Right cardiac atrium (tissue), 5 donors: ENCODE measurements around the gene RASSF9. TPM values are rescaled to one million over a fixed set of nuclear protein-coding genes. Genes with fewer than 3 reads are reported as not detected.

Experiments
- ATAC-seq, 2 donors: fragments of 200-7000 bp; cut with Tn5 transposase; one replicate each; pipeline versions ENCODE4 v1.8.0 to v1.9.1; 2020; ENCODE audit warnings: moderate library complexity in 2 of 2, mild to moderate bottlenecking in 1 of 2
- DNase-seq, 3 donors: peaks; one replicate each; pipeline ENCODE4 v3.0.0-alpha.2; 2020
- H3K27ac ChIP-seq: one replicate; pipeline ENCODE4 v1.5.1; 2013; ENCODE audit warnings: mild to moderate bottlenecking, low read length, control low read depth, moderate library complexity
- H3K27me3 ChIP-seq: one replicate; pipeline ENCODE4 v1.6.1; 2013; ENCODE audit not compliant: control insufficient read depth, insufficient read depth
- H3K4me1 ChIP-seq: one replicate; pipeline ENCODE4 v1.6.1; 2013; ENCODE audit warnings: low read length; ENCODE audit not compliant: control insufficient read depth, insufficient read depth
- H3K4me3 ChIP-seq: one replicate; pipeline ENCODE4 v1.5.1; 2013; ENCODE audit warnings: low read length, control low read depth
- H3K9me3 ChIP-seq: one replicate; pipeline ENCODE4 v1.6.1; 2013; ENCODE audit warnings: low read length; ENCODE audit not compliant: control insufficient read depth
- WGBS: extraction: QIAGEN DNeasy Blood & Tissue Kit; methylation state at CpG from one replicate; pipeline ENCODE4 v1.1.7; 2013; 5-methylcytosine and 5-hydroxymethylcytosine counted together
- intact Hi-C, 4 donors: fragments of 100-400 bp; cut with DNase I; formaldehyde crosslinking; loops; one replicate each; pipeline versions ENCODE4 v1.11.0 to v1.14.0; 2022 to 2023
- long read RNA-seq, 4 donors: library from polyadenylated mRNA; unstranded; transcript quantifications; one replicate each; pipeline ENCODE4 v2.0.0, GENCODE V29; 2020 to 2021
- polyA plus RNA-seq: library from polyadenylated mRNA; stranded (reverse); fragments of 200-250 nt; gene quantifications from one replicate; pipeline ENCODE4 v1.2.3, GENCODE V29; 2013
- total RNA-seq, 4 donors: library from RNA; stranded (reverse); fragmentation: NEBNext Ultra II Directional; extraction: Animal tissue kit (Norgen Biotek cat#: 25700); gene quantifications; one replicate each; pipeline ENCODE4 v1.2.1, GENCODE V29; 2021
- donor health status: healthy with polysubstance abuse.
- donor health status: DM: no; HTN: yes; CAD: no.
- donor health status: DM: no; HTN: no; CAD: no.
- donor health status: DM: no; HTN: yes; CAD: no; lungs with severe emphysema.
- donor health status: DM: yes; HTN: yes; CAD: no.

The RASSF9 gene
- total RNA-seq (1 to 10 TPM; 2.5 to 4.0 (median 3.1) TPM), polyA plus RNA-seq (0.95 TPM)
- long read RNA-seq, donor 1, full-length matches to known transcripts = 1 of 4 reads
- long read RNA-seq, donor 1, partial matches to known transcripts = 0 of 4 reads
- long read RNA-seq, donor 1, other reads (novel, unspliced or antisense) = 3 of 4 reads
- long read RNA-seq, donor 2, full-length matches to known transcripts = 1 of 1 reads
- long read RNA-seq, donor 2, partial matches to known transcripts = 0 of 1 reads
- long read RNA-seq, donor 2, other reads (novel, unspliced or antisense) = 0 of 1 reads
- long read RNA-seq, donor 3, full-length matches to known transcripts = 2 of 2 reads
- long read RNA-seq, donor 3, partial matches to known transcripts = 0 of 2 reads
- long read RNA-seq, donor 3, other reads (novel, unspliced or antisense) = 0 of 2 reads
- long read RNA-seq, donor 4 = 0 reads

DNA sequence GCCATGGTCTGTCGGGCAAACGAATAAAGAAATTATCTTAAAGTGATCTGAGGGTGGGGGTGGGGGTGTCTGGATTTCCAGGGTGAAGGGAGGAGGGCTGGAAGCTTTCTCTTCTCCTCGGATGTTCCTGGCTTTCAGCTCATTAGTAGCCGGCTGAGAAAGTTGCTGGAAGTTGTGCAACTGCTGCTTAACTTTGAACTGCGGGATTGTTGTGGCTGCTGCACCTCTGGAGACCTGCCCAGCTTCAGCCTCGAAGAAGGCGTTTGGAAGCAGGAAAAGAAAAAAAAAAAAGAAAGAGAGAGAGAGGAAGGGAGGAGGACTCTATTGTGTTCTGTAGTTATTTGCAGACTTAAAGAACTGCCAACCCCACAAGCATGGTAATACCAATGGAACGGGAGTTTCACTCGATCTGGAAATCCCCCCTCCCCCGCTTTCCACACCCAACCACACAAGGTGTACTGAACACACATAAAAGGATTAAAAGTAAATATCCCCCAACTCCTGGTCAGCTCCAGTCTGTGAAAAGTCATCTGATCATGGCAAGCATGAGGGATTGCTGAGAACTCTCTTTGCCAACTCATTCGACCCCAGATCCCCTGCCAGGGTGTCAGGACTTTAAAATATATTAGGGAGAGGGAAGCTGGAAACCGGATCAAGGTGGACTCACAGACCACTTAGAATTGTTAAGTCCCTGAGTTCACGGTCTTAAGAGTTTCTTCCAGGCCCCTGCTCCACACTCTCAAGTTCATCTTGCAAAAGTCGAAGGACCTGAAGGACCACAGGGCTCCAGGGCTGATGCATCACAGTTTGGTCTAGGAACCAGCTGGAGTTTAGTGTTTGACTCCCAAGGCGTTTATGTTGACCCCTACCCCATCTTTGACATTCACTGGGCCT lies at the start of gene RASSF9:
Gene RASSF9, minus strand, starts transcription at position 213 of the 894 bp plus-strand sequence. Its CDS starts 208 bp downstream, at position 5.
- peak within 1 kb of the TSS; percentile 54 for H3K27ac ChIP-seq
- intact Hi-C loops = no loop called here
- ATAC-seq = peak; percentile 93 to 96
- no peaks in the 10 kb centered on the region for H3K4me1 ChIP-seq
- peak within 1 kb of the TSS; percentile 96 for H3K4me3 ChIP-seq
- peak; percentile 75 to 91 (median 82) for DNase-seq
- H3K9me3 ChIP-seq = no peaks in the 10 kb centered on the region
- 24% methylated on average over 15 of the region's 15 CpGs for WGBS
- H3K27me3 ChIP-seq = no peaks in the 10 kb centered on the region

GRCh38 chr12:85883763-85884162 lies 47.6 kb upstream of the RASSF9 start:
- intact Hi-C loops = no loop called here
- Histone ChIP-seq H3K4me3 (no peak overlapping the region), H3K27ac (no peak overlapping the region), H3K9me3 (no peaks in the 10 kb centered on the region), H3K27me3 (no peaks in the 10 kb centered on the region), H3K4me1 (no peaks in the 10 kb centered on the region)
- ATAC-seq = no peak
- no peak for DNase-seq

DNA sequence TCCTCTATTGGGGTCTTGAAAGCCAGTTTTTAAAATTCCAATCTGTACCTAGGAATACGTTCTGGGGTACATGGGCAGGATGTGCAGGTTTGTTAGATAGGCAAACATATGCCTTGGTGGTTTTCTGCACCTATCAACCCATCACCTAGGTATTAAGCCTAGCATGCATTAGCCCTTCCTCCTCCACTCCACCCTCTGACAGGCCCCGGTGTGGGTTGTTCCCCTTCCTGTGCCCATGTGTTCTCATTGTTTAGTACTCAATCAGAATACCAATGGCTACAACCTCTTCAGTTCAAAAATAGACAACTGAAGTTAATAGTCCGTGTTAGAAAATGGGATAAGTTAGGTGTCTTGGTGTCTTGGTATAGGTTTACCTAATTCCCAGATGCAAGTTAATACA lies 41.2 kb upstream of the RASSF9 start:
- intact Hi-C loops = loop anchor here in 2 of 4 donors (10.0 kb wide), 1 partner anchor 403 kb away; no protein-coding TSS in a partner anchor
- WGBS = 71% methylated on average over 3 of the region's 3 CpGs

DNA sequence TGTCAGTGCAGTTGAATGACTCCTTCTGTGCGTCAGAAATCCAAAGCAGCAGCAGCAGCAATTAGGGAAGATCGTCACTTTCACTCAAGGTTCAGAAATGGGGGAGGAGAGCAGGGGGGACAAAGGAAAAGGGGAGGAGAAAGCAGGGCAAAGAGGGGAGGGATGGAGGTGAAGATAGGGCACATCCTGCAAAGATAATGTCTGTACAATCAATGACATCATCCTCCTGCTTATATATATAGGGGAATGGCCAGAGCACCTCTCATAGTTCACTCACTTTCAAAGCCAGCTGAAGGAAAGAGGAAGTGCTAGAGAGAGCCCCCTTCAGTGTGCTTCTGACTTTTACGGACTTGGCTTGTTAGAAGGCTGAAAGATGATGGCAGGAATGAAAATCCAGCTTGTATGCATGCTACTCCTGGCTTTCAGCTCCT lies 37.8 kb upstream of the RASSF9 start, which contains the start of gene NTS:
Gene NTS, plus strand, starts transcription at position 265 of the 431 bp plus-strand sequence. Its CDS starts 109 bp downstream, at position 374.
- Histone ChIP-seq H3K9me3 (no peaks in the 10 kb centered on the region), H3K27me3 (no peaks in the 10 kb centered on the region), H3K4me3 (no peak within 1 kb of the TSS), H3K4me1 (no peaks in the 10 kb centered on the region), H3K27ac (no peak within 1 kb of the TSS)
- ATAC-seq (no peak), DNase-seq (no peak)
- whole genome bisulfite sequencing = 6% methylated on average over 3 of the region's 3 CpGs
- intact Hi-C loops = loop anchor here in 3 of 4 donors (5.0 to 10.0 kb wide), 2 partner anchors 399 to 402 kb away; no protein-coding TSS in a partner anchor

More for the DNA sequence above, 41.2 kb upstream of the RASSF9 start:
- DNase-seq = no peak
- Histone ChIP-seq H3K9me3 (no peaks in the 10 kb centered on the region), H3K27me3 (no peaks in the 10 kb centered on the region), H3K27ac (no peak overlapping the region), H3K4me3 (no peak overlapping the region), H3K4me1 (no peaks in the 10 kb centered on the region)
- ATAC-seq = no peak

DNA sequence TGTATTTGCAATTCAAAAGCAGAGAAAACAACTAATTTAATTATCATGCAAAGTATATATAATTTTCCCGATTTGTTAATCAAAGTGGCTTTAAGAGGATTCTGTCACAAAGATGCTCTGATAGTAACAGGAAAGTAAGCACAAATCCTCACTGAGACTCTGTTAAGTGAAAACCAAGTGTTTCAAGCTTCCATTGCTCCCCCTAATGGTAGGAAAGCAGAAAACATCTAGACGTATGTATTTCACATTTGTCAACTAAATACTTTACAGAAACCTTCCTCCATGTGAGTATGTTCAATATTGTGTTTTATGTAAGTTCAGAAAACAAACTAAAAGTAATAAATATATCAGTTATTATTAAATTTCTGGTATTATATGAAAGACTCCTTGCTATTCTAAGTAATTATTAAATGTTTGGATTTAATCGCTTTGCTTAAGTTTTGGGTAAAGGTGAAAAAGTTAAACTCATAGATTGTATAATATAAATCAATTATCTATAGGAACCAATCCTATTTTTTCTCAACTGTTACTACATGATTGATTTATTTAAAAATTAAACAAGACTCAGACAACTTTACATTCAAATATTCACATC lies 36.4 kb upstream of the RASSF9 start:
- Histone ChIP-seq H3K4me1 (no peaks in the 10 kb centered on the region), H3K4me3 (no peak overlapping the region), H3K27me3 (no peaks in the 10 kb centered on the region), H3K9me3 (no peaks in the 10 kb centered on the region), H3K27ac (no peak overlapping the region)
- DNase-seq = no peak
- intact Hi-C loops = loop anchor here in 3 of 4 donors (5.0 to 10.0 kb wide), 2 partner anchors 398 to 400 kb away; no protein-coding TSS in a partner anchor
- WGBS = 34% methylated on average over 3 of the region's 3 CpGs
- ATAC-seq = no peak

DNA sequence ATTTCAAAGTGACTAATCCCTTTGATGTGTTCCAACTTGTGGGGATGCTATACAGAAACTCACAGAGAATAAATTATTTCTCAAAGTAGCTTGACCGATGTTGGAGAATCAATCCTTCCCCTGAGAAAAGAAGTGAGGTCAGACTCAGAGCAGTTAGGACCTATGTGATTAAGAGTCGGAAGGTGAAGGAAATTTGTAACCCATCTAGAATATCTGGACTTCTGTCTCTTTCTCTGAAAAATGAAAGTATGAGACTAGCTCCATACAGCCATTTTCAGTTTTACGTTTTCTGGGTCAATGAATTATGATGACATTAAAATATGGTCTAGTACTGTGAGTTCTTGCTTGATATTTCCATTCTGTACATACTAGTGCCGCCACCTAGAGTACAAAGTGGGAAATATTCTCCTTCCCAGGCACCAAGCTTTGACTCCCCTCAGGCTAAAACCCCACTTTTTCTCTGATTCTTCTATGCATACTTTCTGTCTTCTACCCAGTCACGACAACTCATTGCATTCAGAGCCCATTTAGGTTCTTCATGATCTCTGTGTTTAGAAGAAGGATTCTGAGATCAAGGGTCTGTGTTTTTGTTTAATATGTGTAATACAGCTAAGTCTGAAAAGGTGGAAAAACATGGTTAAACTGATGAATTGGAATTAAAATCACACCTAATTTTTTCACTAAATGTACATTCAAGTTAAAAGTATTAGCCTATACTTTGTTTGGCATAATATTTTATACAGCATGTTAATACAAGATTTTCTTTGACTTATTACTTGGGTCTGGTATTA lies 31.0 kb upstream of the RASSF9 start:
- H3K9me3 ChIP-seq = no peaks in the 10 kb centered on the region
- peak; percentile 84 for ATAC-seq
- no peaks in the 10 kb centered on the region for H3K27me3 ChIP-seq
- H3K4me1 ChIP-seq = no peaks in the 10 kb centered on the region
- 29% methylated on average over 5 of the region's 5 CpGs for WGBS
- intact Hi-C loops = loop anchor here (5.0 to 10.0 kb wide), 3 partner anchors 290 to 385 kb away; no protein-coding TSS in a partner anchor
- no peak overlapping the region for H3K27ac ChIP-seq
- DNase-seq = no peak
- H3K4me3 ChIP-seq = no peak overlapping the region

DNA sequence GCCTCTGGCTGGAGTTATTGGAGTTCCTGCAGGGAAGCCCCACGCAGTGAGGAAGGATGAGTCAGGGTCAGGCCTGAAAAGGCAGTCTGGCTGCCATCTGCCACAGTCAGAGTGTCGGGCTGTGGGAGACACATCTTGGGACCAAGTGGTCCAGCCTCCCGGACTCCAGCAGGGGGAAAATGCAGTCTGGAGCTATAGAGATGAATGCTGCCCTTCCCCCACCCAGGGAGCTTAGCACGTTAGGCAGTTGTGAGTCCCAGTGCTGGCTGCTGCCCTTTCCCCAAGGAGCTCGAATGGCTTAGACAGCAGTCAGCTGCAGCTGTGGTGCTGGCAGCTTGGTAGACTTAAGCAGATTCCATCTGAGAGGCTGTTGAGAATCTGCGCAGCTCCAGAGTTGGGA lies 29.7 kb upstream of the RASSF9 start:
- Histone ChIP-seq H3K27ac (no peak overlapping the region), H3K9me3 (no peaks in the 10 kb centered on the region), H3K4me3 (no peak overlapping the region), H3K27me3 (no peaks in the 10 kb centered on the region), H3K4me1 (no peaks in the 10 kb centered on the region)
- ATAC-seq = peak in 1 of 2 donors; percentile 70
- intact Hi-C loops = loop anchor here (5.0 to 10.0 kb wide), 3 partner anchors 289 to 384 kb away; no protein-coding TSS in a partner anchor
- WGBS = 63% methylated on average over 6 of the region's 6 CpGs
- peak; percentile 51 to 78 (median 65) for DNase-seq

- Histone ChIP-seq H3K27ac (no peak overlapping the region), H3K9me3 (no peaks in the 10 kb centered on the region), H3K4me3 (no peak overlapping the region), H3K4me1 (no peaks in the 10 kb centered on the region), H3K27me3 (no peaks in the 10 kb centered on the region)
- ATAC-seq (no peak), DNase-seq (no peak)
- WGBS = 79% methylated on average over 3 of the region's 3 CpGs
- intact Hi-C loops = no loop called here
Observed at GRCh38 chr12:85856966-85857365, 20.8 kb upstream of the RASSF9 start.

- H3K9me3 ChIP-seq = no peaks in the 10 kb centered on the region
- no peaks in the 10 kb centered on the region for H3K4me1 ChIP-seq
- no peak overlapping the region for H3K27ac ChIP-seq
- ATAC-seq (no peak), DNase-seq (no peak)
- intact Hi-C loops = no loop called here
- H3K4me3 ChIP-seq = no peak overlapping the region
- WGBS = 81% methylated on average over 6 of the region's 6 CpGs
- H3K27me3 ChIP-seq = no peaks in the 10 kb centered on the region
Observed at GRCh38 chr12:85855305-85855704, 19.1 kb upstream of the RASSF9 start.

DNA sequence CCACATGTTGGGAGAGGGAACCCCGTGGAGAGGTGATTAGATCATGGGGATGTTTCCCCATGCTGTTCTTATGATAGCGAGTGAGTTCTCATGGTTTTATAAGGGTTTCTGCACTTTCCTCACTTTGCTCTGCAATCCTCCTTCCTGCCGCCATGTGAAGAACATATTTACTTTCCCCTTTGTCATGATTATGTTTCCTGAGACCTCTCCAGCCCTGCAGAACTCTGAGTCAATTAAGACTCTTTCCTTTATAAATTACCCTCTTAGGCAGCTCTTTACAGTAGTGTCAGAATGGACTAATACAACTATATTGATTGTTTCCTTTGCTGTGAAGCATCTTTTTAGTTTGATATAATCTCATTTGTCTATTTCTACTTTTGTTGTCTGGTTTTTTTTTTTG lies 13.1 kb upstream of the RASSF9 start:
- Histone ChIP-seq H3K27ac (no peak overlapping the region), H3K27me3 (no peaks in the 10 kb centered on the region), H3K9me3 (no peaks in the 10 kb centered on the region), H3K4me3 (no peak overlapping the region), H3K4me1 (no peaks in the 10 kb centered on the region)
- intact Hi-C loops = no loop called here
- no peak for DNase-seq
- ATAC-seq = no peak
- WGBS = 81% methylated on average over 3 of the region's 3 CpGs
